GM12864 (cell line): ENCODE measurements around the gene NT5C1A.

Experiments used
- DNase-seq: peaks from one replicate; pipeline ENCODE4 v3.0.0-alpha.2; 2011; ENCODE audit warnings: low read depth
- H3K4me3 ChIP-seq: 2 replicates; pipeline ENCODE4 v1.5.1; 2011; ENCODE audit warnings: mild to moderate bottlenecking, low read depth, low read length, control low read depth
- TF ChIP-seq, protein P1 (sequence below): IDR thresholded peaks from 2 replicates; pipeline ENCODE4 v1.5.1; 2011; ENCODE audit warnings: low read depth, mild to moderate bottlenecking, moderate library complexity, low read length, control low read depth, inconsistent platforms; ENCODE audit errors: missing control alignments

NT5C1A gene

DNA sequence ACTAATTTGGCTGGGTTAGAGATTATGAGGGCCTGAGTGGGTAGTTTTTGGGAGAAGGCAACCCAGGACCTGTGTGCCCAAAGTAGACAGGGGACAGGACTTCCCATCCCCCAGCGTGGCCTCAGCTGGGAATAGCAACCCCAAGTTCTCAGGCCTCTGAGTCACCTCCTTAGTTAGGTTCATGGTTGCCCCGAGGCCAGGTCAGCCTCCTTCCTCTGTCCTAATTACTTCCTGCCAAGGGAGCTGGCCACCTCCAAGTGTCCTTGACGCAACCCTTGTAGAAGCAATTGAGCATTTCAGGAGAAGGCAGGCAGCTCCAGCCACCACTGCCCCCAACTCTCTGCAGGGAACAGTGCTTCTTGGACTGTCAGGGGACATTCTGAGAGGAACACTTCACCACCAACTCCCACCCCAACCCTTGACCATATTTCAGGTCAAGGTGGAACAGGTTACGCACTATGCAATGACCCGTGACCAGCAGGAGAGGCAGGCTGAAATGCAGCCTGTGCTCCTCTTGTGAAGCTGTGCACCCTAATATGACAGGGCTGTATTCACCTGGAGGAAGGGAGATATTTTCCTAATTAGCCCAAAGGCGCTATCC is 5.1 kb upstream of the NT5C1A start:
- H3K4me3 ChIP-seq: no peak overlapping the region
- DNase-seq: no peak
- TF ChIP-seq, protein P1, sequence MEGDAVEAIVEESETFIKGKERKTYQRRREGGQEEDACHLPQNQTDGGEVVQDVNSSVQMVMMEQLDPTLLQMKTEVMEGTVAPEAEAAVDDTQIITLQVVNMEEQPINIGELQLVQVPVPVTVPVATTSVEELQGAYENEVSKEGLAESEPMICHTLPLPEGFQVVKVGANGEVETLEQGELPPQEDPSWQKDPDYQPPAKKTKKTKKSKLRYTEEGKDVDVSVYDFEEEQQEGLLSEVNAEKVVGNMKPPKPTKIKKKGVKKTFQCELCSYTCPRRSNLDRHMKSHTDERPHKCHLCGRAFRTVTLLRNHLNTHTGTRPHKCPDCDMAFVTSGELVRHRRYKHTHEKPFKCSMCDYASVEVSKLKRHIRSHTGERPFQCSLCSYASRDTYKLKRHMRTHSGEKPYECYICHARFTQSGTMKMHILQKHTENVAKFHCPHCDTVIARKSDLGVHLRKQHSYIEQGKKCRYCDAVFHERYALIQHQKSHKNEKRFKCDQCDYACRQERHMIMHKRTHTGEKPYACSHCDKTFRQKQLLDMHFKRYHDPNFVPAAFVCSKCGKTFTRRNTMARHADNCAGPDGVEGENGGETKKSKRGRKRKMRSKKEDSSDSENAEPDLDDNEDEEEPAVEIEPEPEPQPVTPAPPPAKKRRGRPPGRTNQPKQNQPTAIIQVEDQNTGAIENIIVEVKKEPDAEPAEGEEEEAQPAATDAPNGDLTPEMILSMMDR: no peak

GRCh38 chr1:39675220-39675619 is 3.3 kb upstream of the NT5C1A start:
- no peak overlapping the region for H3K4me3 ChIP-seq
- TF ChIP-seq, protein P1: no peak
- no peak for DNase-seq

- DNase-seq: no peak
- TF ChIP-seq, protein P1: no peak
- H3K4me3 ChIP-seq: no peak overlapping the region
Observed at GRCh38 chr1:39673215-39673614, 1.3 kb upstream of the NT5C1A start.

GRCh38 chr1:39672551-39672947 is 642 bp upstream of the NT5C1A start:
- TF ChIP-seq, protein P1: peak; percentile 55
- no peak for DNase-seq
- H3K4me3 ChIP-seq: peak overlapping the region; percentile 62

GRCh38 chr1:39671433-39671792 is 494 bp downstream of the NT5C1A start:
- TF ChIP-seq, protein P1: no peak
- H3K4me3 ChIP-seq: peak overlapping the region; percentile 62
- no peak for DNase-seq

DNA sequence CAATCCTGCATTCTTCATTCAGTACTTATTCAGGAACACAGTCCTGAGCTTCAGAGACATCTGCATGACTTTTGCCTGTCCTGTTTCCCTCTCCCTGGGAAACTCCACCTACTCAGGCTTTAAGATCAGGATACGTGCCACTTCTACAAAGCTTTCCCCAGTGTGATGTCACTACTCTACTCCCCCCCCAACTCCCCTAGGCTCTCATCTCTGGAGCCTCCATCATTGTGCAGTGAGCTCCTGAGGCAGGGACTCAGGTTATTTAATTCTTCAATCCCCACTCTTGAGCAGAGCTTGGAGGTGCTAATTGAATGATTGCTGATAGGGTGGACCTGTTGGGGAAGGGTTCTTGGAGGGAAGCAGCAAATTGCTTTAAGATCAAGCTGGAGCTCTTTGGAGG is 1.2 kb downstream of the NT5C1A start:
- 0 out of 2 replicates have a peak overlapping the region, but pooled peaks have one; percentile 62 for H3K4me3 ChIP-seq
- TF ChIP-seq, protein P1: no peak
- DNase-seq: no peak

DNA sequence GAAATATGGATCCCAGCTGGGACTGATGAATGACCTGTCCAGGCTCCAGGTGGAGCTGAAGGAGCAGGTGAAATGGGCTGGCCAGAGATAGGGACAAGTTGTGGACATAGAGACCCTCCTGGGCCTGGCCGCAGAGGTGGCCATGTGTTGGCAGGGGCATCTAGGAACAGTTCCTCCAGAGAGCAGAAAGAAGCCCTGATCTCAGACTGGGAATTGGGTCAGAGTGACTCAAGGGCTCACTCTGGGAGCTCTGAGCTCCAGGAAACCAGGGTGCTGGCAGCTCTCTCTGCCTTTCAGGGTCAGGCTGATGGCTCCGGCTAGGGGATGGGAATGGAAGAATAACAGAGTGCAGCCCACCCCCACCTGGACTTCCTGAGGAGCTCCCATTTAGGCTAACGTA is 3.0 kb downstream of the NT5C1A start:
- TF ChIP-seq, protein P1: no peak
- no peak overlapping the region for H3K4me3 ChIP-seq
- no peak for DNase-seq
